Measurements from ENCODE around the gene RXRB.

Gene RXRB

GRCh38 chr6:33177552-33178446, 22.7 kb downstream of the RXRB start:
- DNase-seq (ENCODE audit: low read depth in 2 of 3, low spot score in 1 of 3): no peak

GRCh38 chr6:33176906-33177305, 23.6 kb downstream of the RXRB start:
- no peak for DNase-seq (ENCODE audit: low read depth in 2 of 3, low spot score in 1 of 3)

- DNase-seq (ENCODE audit: low read depth in 2 of 3, low spot score in 1 of 3): no peak
These were observed 24.9 kb downstream of the RXRB start for GRCh38 chr6:33175436-33176069.

- no peak for DNase-seq (ENCODE audit: low read depth in 2 of 3, low spot score in 1 of 3)
These were observed 25.7 kb downstream of the RXRB start for GRCh38 chr6:33174784-33175183.

- DNase-seq (ENCODE audit: low read depth in 2 of 3, low spot score in 1 of 3): no peak
These were observed 26.8 kb downstream of the RXRB start for GRCh38 chr6:33173535-33174180.

- DNase-seq (ENCODE audit: low read depth in 2 of 3, low spot score in 1 of 3): no peak
These were observed 27.6 kb downstream of the RXRB start for GRCh38 chr6:33172688-33173534.

GRCh38 chr6:33171880-33172687, 28.4 kb downstream of the RXRB start:
- DNase-seq (ENCODE audit: low read depth in 2 of 3, low spot score in 1 of 3): no peak

- no peak for DNase-seq (ENCODE audit: low read depth in 2 of 3, low spot score in 1 of 3)
These were observed 29.2 kb downstream of the RXRB start for GRCh38 chr6:33171016-33171879.

GRCh38 chr6:33170176-33171015, 30.1 kb downstream of the RXRB start:
- DNase-seq (ENCODE audit: low read depth in 2 of 3, low spot score in 1 of 3): no peak

- no peak for DNase-seq (ENCODE audit: low read depth in 2 of 3, low spot score in 1 of 3)
These were observed 30.9 kb downstream of the RXRB start for GRCh38 chr6:33169291-33170175.

GRCh38 chr6:33168639-33169038, 31.8 kb downstream of the RXRB start:
- DNase-seq (ENCODE audit: low read depth in 2 of 3, low spot score in 1 of 3): no peak

- no peak for DNase-seq (ENCODE audit: low read depth in 2 of 3, low spot score in 1 of 3)
These were observed 32.2 kb downstream of the RXRB start for GRCh38 chr6:33168284-33168601.

- no peak for DNase-seq (ENCODE audit: low read depth in 2 of 3, low spot score in 1 of 3)
These were observed 32.8 kb downstream of the RXRB start for GRCh38 chr6:33167374-33168283.

- DNase-seq (ENCODE audit: low read depth in 2 of 3, low spot score in 1 of 3): no peak
These were observed 33.7 kb downstream of the RXRB start for GRCh38 chr6:33166811-33167210.

- no peak for DNase-seq (ENCODE audit: low read depth in 2 of 3, low spot score in 1 of 3)
These were observed 34.1 kb downstream of the RXRB start for GRCh38 chr6:33166363-33166762.

- no peak for DNase-seq (ENCODE audit: low read depth in 2 of 3, low spot score in 1 of 3)
These were observed 34.7 kb downstream of the RXRB start for GRCh38 chr6:33165581-33166258.

Measured in stimulated activated CD4-positive, alpha-beta T cell treated with anti-CD3 and anti-CD28 coated beads, Interleukin-12 subunit alpha, Interleukin-12 subunit beta, amount 100 ng/mL, for 48 hours (primary cell).